ENCODE measurements around the gene DLK2. TPM values are rescaled to one million over a fixed set of nuclear protein-coding genes. Genes with fewer than 3 reads are reported as not detected.
"Not testable (repeated sequence)": the region's sequence is repeated elsewhere in the genome, so short reads cannot be mapped to it uniquely, and the experiment has no call there.

The DLK2 gene
- total and polyA plus RNA-seq, 2 donors (not counting 3 experiments of a cell fraction or from before 2014, with no cell fraction given), result 0.36 TPM; not detected in 1

- BruUV-seq (replicated peaks), result TSS peak; percentile 76
- peak overlapping the region; percentile 50 for H3K4me2 ChIP-seq (ENCODE audit: insufficient read depth, low read length)
- H4K20me1 ChIP-seq (replicated peaks; ENCODE audit: control insufficient read depth, extremely low read depth, insufficient read depth, low read length), result no peaks in the 10 kb centered on the region
- no peak for DNase-seq (ENCODE audit: low read depth, low spot score)
- CTCF ChIA-PET, result interaction anchor here (0.8 to 1.3 kb wide), 5 partner anchors 10 to 163 kb away, joined by 3 to 4 read pairs (median 3); no protein-coding TSS in a partner anchor
- intact Hi-C loops (cut with micrococcal nuclease), result loop anchor here (1.0 to 5.0 kb wide), 2 partner anchors 58 to 200 kb away; partner anchors contain the start of genes GTPBP2 and ZNF318
- H3K27me3 ChIP-seq (ENCODE audit: control insufficient read depth in 2 of 2, insufficient read depth in 2 of 2, low read length in 2 of 2), result peaks cover 0 to 2% of the 10 kb centered on the region in 2 experiments
- dilution Hi-C loops (cut with MboI; ENCODE audit: extremely low pct_ligation_motif_present, low sequenced_read_pairs), result no loop called here
- peak overlapping the region in 2 of 3 experiments; percentile 60 to 66 for H3K4me3 ChIP-seq (replicated peaks in 1 of 3; ENCODE audit: insufficient read depth in 1 of 3, low read depth in 1 of 3, low read length in 3 of 3)
- H3K79me2 ChIP-seq (ENCODE audit: control insufficient read depth, insufficient read depth, low read length), result peaks cover 9% of the 10 kb centered on the region
- peak overlapping the region; percentile 78 for H2AFZ ChIP-seq (ENCODE audit: low read depth, low read length)
- H3K36me3 ChIP-seq (ENCODE audit: control insufficient read depth in 2 of 2, extremely low read depth in 1 of 2, insufficient read depth in 2 of 2, low read length in 2 of 2), result peaks cover 0 to 2% of the 10 kb centered on the region in 2 experiments
- POLR2A ChIA-PET, result no interaction called here
- FAIRE-seq, result no peak
- peak overlapping the region; percentile 44 for H3K9ac ChIP-seq (replicated peaks; ENCODE audit: extremely low read depth, insufficient read depth, low read length)
- H3K9me3 ChIP-seq (replicated peaks; ENCODE audit: control insufficient read depth, insufficient read depth, low read length), result no peaks in the 10 kb centered on the region
- H3K4me1 ChIP-seq (ENCODE audit: control insufficient read depth, extremely low read depth, insufficient read depth, low read length), result peaks cover 12% of the 10 kb centered on the region
- TF ChIP-seq GATA2 (IDR thresholded peaks at IDR 0.05; ENCODE audit: insufficient read depth, insufficient read length, low read depth, low read length), result no peak
- no peak for TF ChIP-seq POLR2AphosphoS5 (IDR thresholded peaks at IDR 0.05; ENCODE audit: insufficient read depth, low read depth, low read length)
- TF ChIP-seq MYC (IDR thresholded peaks at IDR 0.05; ENCODE audit: low read depth, low read length), result no peak
- TF ChIP-seq POLR2A (IDR thresholded peaks at IDR 0.05; ENCODE audit: low read depth, low read length), result no peak
- TF ChIP-seq FOS (IDR thresholded peaks at IDR 0.05; ENCODE audit: borderline replicate concordance, insufficient read depth, low read length), result no peak
- no peak for TF ChIP-seq JUN (IDR thresholded peaks at IDR 0.05; ENCODE audit: borderline replicate concordance, insufficient read depth, insufficient read length, low read depth)
- no peak for TF ChIP-seq CTCF (IDR thresholded peaks at IDR 0.05; ENCODE audit: extremely low read depth in 1 of 2, insufficient read depth in 1 of 2, low read depth in 1 of 2, low read length in 2 of 2)
- TF ChIP-seq MAX (IDR thresholded peaks at IDR 0.05; ENCODE audit: insufficient read depth, insufficient read length), result no peak
- TF ChIP-seq EZH2 (IDR thresholded peaks at IDR 0.05; ENCODE audit: borderline replicate concordance, low read depth, low read length, severe bottlenecking), result no peak
- H3K9me1 ChIP-seq (replicated peaks; ENCODE audit: control insufficient read depth, extremely low read depth, insufficient read depth, low read length), result no peaks in the 10 kb centered on the region
- H3K27ac ChIP-seq (ENCODE audit: insufficient read depth, low read depth, low read length), result no peak overlapping the region
Measured at GRCh38 chr6:43426928-43427405, 28.4 kb downstream of the DLK2 start.

- H4K20me1 ChIP-seq (replicated peaks; ENCODE audit: control insufficient read depth, extremely low read depth, insufficient read depth, low read length); H3K4me2 ChIP-seq (ENCODE audit: insufficient read depth, low read length); H3K9ac ChIP-seq (replicated peaks; ENCODE audit: extremely low read depth, insufficient read depth, low read length); dilution Hi-C loops (cut with MboI; ENCODE audit: extremely low pct_ligation_motif_present, low sequenced_read_pairs); H2AFZ ChIP-seq (ENCODE audit: low read depth, low read length); DNase-seq (ENCODE audit: low read depth, low spot score); H3K36me3 ChIP-seq (ENCODE audit: control insufficient read depth in 2 of 2, extremely low read depth in 1 of 2, insufficient read depth in 2 of 2, low read length in 2 of 2); H3K9me3 ChIP-seq (replicated peaks; ENCODE audit: control insufficient read depth, insufficient read depth, low read length); H3K9me1 ChIP-seq (replicated peaks; ENCODE audit: control insufficient read depth, extremely low read depth, insufficient read depth, low read length); H3K27ac ChIP-seq (ENCODE audit: insufficient read depth, low read depth, low read length); BruUV-seq (replicated peaks); H3K27me3 ChIP-seq (ENCODE audit: control insufficient read depth in 2 of 2, insufficient read depth in 2 of 2, low read length in 2 of 2); FAIRE-seq; CTCF ChIA-PET; H3K4me3 ChIP-seq (replicated peaks in 1 of 3; ENCODE audit: insufficient read depth in 1 of 3, low read depth in 1 of 3, low read length in 3 of 3); H3K79me2 ChIP-seq (ENCODE audit: control insufficient read depth, insufficient read depth, low read length): not testable (repeated sequence)
- POLR2A ChIA-PET, result interaction anchor here (0.6 kb wide), 1 partner anchor 146 kb away, joined by 3 read pairs; no protein-coding TSS in a partner anchor
- intact Hi-C loops (cut with micrococcal nuclease), result loop anchor here (5.0 kb wide), 1 partner anchor 202 kb away; the partner anchor contains the start of gene GTPBP2
- H3K4me1 ChIP-seq (ENCODE audit: control insufficient read depth, extremely low read depth, insufficient read depth, low read length), result peaks cover 12% of the 10 kb centered on the region
Measured at GRCh38 chr6:43425083-43425482, 30.3 kb downstream of the DLK2 start.
